ENCODE data around the gene PLA2G6. TPM values are rescaled to one million over a fixed set of nuclear protein-coding genes. Genes with fewer than 3 reads are reported as not detected.
"Not testable (repeated sequence)": the region's sequence is repeated elsewhere in the genome, so short reads cannot be mapped to it uniquely, and the experiment has no call there.

PLA2G6 gene
- total and polyA plus RNA-seq, 2 experiments from 2014 or later, result 5.5 to 6.5 TPM

DNA sequence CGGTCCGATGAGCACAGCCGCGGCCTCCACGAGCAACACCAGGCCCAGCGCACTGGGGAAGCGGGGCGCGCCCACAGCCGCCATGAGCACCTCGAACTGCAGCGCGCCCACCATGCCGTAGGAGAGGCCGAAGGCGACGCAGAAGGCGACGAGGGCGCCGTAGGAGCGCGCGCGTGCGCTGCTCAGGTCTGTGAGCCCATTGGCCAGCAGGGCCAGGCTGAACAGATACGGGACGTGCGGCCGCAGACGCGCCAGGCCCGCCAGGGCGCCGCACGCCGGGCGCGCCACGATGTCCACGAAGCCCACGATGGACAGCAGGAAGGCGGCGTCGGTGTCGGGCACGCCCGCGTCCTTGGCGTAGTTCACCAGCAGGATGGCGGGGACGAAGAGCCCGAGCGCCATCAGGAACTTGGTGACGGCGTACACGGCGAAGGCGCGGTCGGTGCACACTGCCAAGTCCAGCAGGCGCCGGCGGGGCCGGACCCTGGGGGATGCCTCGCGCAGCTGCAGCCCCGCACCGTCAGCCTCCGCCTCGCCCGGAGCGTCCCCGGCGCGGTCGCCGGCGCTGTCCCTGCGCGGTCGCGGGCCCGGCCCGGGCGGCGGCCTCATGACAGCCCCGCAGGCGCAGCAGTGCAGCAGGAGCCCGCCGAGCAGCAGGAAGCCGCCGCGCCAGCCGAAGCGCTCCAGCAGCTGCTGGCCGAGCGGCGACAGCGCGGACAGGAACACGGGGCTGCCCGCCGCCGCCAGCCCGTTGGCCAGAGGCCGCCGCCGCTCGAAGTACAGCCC, 100.6 kb downstream of the PLA2G6 start:
- Histone ChIP-seq H3K4me1 (ENCODE audit: insufficient read depth) (no peaks in the 10 kb centered on the region), H3K4me3 (peak overlapping the region; percentile 45), H3F3A (ENCODE audit: insufficient read depth) (no peaks in the 10 kb centered on the region), H3K9ac (no peak overlapping the region), H3K4me2 (ENCODE audit: unreplicated experiment) (peak overlapping the region; percentile 32), H3K9me2 (ENCODE audit: insufficient read depth) (no peaks in the 10 kb centered on the region), H3K9me3 (ENCODE audit: low read depth) (no peaks in the 10 kb centered on the region), H3K27ac (no peak overlapping the region), H4K20me1 (ENCODE audit: insufficient read depth) (no peaks in the 10 kb centered on the region), H3K27me3 (replicated peaks; ENCODE audit: insufficient read depth) (no peaks in the 10 kb centered on the region), H3K36me3 (ENCODE audit: low read depth) (no peaks in the 10 kb centered on the region), H2AFZ (peak overlapping the region; percentile 71), H3K79me2 (ENCODE audit: insufficient read depth) (no peaks in the 10 kb centered on the region)
- WGBS, 2 experiments (ENCODE audit: low coverage in 1 of 2, low lambda C conversion rate in 2 of 2, missing lambda C conversion rate in 2 of 2), result 5 to 10% methylated on average over 72 to 75 of the region's 110 CpGs
- TF ChIP-seq EZH2phosphoT487 (IDR thresholded peaks at IDR 0.05; ENCODE audit: insufficient read depth, low read depth) (no peak), EZH2 (IDR thresholded peaks at IDR 0.05; ENCODE audit: insufficient read depth, poor library complexity, severe bottlenecking) (no peak)
- DNase-seq, result peak; percentile 67
- in situ Hi-C loops (cut with MboI), result no loop called here

DNA sequence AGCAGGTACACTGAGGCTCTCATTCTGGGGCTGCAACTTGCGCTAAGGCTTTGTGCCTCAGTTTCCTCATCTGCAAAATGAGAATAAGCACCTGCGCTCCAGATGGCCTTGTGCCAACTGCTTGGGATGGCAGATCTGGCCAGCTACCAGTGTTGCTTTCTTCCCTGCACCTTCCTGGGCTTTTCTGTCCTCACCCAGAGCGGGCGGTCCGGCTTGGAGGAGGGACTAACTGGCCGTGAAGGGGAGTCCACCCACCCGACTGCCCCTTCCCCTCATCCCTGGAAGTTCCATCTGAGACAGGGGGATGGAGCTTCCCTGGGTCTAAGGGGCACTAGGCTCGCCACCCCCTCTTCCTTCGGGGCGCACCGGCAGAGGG, 101.2 kb downstream of the PLA2G6 start:
- H2AFZ ChIP-seq, result peak overlapping the region; percentile 71

DNA sequence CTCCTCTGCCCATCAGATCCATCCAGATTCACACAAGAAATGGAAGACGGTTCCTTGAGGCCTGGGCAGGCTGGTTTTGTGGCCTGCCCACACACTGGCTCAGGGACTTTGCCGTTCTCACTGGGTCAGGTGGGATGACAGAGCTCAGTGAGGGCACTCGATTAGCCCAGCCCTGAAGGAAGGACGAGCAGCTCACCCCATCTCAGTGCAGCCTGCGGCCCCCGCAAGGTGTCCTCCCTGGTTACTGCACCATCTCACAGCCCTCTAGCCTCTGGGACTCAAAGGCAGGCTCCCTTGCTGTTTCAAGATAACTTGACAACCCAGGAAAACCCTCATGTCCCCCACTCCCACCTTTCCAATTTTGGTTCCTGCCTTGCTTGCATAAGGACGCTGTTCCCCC, 101.8 kb downstream of the PLA2G6 start:
- Histone ChIP-seq H3K79me2 (ENCODE audit: insufficient read depth) (no peaks in the 10 kb centered on the region), H3K27me3 (replicated peaks; ENCODE audit: insufficient read depth) (no peaks in the 10 kb centered on the region), H3F3A (ENCODE audit: insufficient read depth) (no peaks in the 10 kb centered on the region), H3K4me1 (ENCODE audit: insufficient read depth) (no peaks in the 10 kb centered on the region), H3K27ac (no peak overlapping the region), H3K36me3 (ENCODE audit: low read depth) (no peaks in the 10 kb centered on the region), H3K9me2 (ENCODE audit: insufficient read depth) (no peaks in the 10 kb centered on the region), H3K4me3 (no peak overlapping the region), H3K4me2 (ENCODE audit: unreplicated experiment) (no peak overlapping the region), H3K9me3 (ENCODE audit: low read depth) (no peaks in the 10 kb centered on the region), H3K9ac (no peak overlapping the region), H2AFZ (no peak overlapping the region), H4K20me1 (ENCODE audit: insufficient read depth) (no peaks in the 10 kb centered on the region)
- in situ Hi-C loops (cut with MboI), result no loop called here
- 71 to 72% methylated on average over 7 of the region's 7 CpGs for WGBS, 2 experiments (ENCODE audit: low coverage in 1 of 2, low lambda C conversion rate in 2 of 2, missing lambda C conversion rate in 2 of 2)
- no peak for DNase-seq
- TF ChIP-seq EZH2 (IDR thresholded peaks at IDR 0.05; ENCODE audit: insufficient read depth, poor library complexity, severe bottlenecking) (no peak), EZH2phosphoT487 (IDR thresholded peaks at IDR 0.05; ENCODE audit: insufficient read depth, low read depth) (no peak)

More for the DNA sequence above, 101.2 kb downstream of the PLA2G6 start:
- in situ Hi-C loops (cut with MboI), result no loop called here
- TF ChIP-seq EZH2phosphoT487 (IDR thresholded peaks at IDR 0.05; ENCODE audit: insufficient read depth, low read depth) (no peak), EZH2 (IDR thresholded peaks at IDR 0.05; ENCODE audit: insufficient read depth, poor library complexity, severe bottlenecking) (no peak)
- no peak overlapping the region for H3K27ac ChIP-seq
- no peak overlapping the region for H3K4me2 ChIP-seq (ENCODE audit: unreplicated experiment)
- WGBS, 2 experiments (ENCODE audit: low coverage in 1 of 2, low lambda C conversion rate in 2 of 2, missing lambda C conversion rate in 2 of 2), result 54 to 59% methylated on average over 11 of the region's 11 CpGs
- H3K4me1 ChIP-seq (ENCODE audit: insufficient read depth), result no peaks in the 10 kb centered on the region
- DNase-seq, result no peak
- H3K27me3 ChIP-seq (replicated peaks; ENCODE audit: insufficient read depth), result no peaks in the 10 kb centered on the region
- no peaks in the 10 kb centered on the region for H3K36me3 ChIP-seq (ENCODE audit: low read depth)
- H3F3A ChIP-seq (ENCODE audit: insufficient read depth), result no peaks in the 10 kb centered on the region
- no peak overlapping the region for H3K9ac ChIP-seq
- H3K79me2 ChIP-seq (ENCODE audit: insufficient read depth), result no peaks in the 10 kb centered on the region
- H3K4me3 ChIP-seq, result peak overlapping the region; percentile 45
- no peaks in the 10 kb centered on the region for H3K9me3 ChIP-seq (ENCODE audit: low read depth)
- no peaks in the 10 kb centered on the region for H4K20me1 ChIP-seq (ENCODE audit: insufficient read depth)
- no peaks in the 10 kb centered on the region for H3K9me2 ChIP-seq (ENCODE audit: insufficient read depth)

DNA sequence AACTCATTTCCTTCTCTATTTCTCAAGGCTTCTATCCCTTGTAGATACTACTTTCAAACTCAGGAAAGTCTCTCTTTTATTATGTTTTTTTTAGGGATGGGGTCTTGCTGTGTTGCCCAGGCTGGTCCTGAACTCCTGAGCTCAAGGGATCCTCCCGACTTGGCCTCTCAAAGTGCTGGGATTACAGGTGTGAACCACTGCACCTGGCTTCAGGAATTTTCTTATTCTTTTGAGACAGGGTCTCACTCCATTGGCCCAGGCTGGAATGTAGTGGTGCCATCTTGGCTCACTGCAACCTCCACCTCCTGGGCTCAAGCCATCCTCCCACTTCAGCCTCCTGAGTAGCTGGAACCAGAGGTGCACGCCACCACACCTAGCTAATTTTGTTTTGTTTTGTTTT, 102.4 kb downstream of the PLA2G6 start:
- H3K27ac ChIP-seq; H2AFZ ChIP-seq; H3K9ac ChIP-seq; H3K4me2 ChIP-seq (ENCODE audit: unreplicated experiment); H3K4me1 ChIP-seq (ENCODE audit: insufficient read depth); H3K9me2 ChIP-seq (ENCODE audit: insufficient read depth); H3K9me3 ChIP-seq (ENCODE audit: low read depth); H3K36me3 ChIP-seq (ENCODE audit: low read depth); H3K27me3 ChIP-seq (replicated peaks; ENCODE audit: insufficient read depth); H3K4me3 ChIP-seq; H3F3A ChIP-seq (ENCODE audit: insufficient read depth); DNase-seq; H3K79me2 ChIP-seq (ENCODE audit: insufficient read depth); H4K20me1 ChIP-seq (ENCODE audit: insufficient read depth); in situ Hi-C loops (cut with MboI): not testable (repeated sequence)
- WGBS, 2 experiments (ENCODE audit: low coverage in 1 of 2, low lambda C conversion rate in 2 of 2, missing lambda C conversion rate in 2 of 2), result 72 to 77% methylated on average over 2 of the region's 2 CpGs

Measured in GM23248 (cell line).